ENCODE data around the gene PGS1. TPM values are rescaled to one million over a fixed set of nuclear protein-coding genes. Genes with fewer than 3 reads are reported as not detected.

The PGS1 gene
- total and polyA plus RNA-seq, 10 of the 15 experiments (the other 5 are each of a cell fraction or from before 2014, with no cell fraction given), result 1.3 to 37.6 (median 27.4) TPM

DNA sequence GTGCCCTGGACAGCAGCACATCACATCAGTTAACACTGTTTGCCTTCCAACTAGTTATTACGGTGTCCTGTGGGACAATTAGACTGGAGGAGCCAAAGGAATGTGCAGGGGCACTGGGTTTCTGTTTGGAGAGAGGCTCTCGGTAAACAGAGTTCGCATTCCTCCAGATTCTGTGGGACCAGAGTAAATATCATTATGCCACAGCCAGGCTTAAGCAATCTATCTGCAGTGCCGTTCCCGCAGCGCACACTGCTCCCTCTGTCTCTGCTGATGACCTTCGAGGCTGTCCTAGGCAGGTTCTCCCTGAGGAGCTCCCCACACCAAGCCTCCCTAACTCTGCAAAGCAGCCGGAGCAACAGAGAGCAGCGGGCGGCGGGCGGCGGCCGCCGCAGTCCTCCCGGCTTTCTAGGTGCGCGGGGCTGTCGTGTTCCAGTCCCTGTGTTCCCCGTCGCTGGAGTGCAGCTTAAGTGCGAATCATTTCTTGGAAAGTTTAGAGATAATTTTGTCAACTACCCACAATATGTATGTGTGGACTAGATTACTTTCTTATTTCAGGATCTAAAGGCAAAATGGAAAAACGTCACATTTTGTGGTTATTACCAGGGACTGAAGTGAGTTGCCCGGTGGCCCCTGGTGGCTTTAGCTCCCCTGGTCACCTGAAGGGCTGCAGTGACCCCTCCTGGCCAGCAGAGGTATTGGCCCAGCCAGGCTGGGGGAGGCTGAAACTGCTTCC lies 43.3 kb downstream of the PGS1 start (continued):
- TF ChIP-seq, protein P1, sequence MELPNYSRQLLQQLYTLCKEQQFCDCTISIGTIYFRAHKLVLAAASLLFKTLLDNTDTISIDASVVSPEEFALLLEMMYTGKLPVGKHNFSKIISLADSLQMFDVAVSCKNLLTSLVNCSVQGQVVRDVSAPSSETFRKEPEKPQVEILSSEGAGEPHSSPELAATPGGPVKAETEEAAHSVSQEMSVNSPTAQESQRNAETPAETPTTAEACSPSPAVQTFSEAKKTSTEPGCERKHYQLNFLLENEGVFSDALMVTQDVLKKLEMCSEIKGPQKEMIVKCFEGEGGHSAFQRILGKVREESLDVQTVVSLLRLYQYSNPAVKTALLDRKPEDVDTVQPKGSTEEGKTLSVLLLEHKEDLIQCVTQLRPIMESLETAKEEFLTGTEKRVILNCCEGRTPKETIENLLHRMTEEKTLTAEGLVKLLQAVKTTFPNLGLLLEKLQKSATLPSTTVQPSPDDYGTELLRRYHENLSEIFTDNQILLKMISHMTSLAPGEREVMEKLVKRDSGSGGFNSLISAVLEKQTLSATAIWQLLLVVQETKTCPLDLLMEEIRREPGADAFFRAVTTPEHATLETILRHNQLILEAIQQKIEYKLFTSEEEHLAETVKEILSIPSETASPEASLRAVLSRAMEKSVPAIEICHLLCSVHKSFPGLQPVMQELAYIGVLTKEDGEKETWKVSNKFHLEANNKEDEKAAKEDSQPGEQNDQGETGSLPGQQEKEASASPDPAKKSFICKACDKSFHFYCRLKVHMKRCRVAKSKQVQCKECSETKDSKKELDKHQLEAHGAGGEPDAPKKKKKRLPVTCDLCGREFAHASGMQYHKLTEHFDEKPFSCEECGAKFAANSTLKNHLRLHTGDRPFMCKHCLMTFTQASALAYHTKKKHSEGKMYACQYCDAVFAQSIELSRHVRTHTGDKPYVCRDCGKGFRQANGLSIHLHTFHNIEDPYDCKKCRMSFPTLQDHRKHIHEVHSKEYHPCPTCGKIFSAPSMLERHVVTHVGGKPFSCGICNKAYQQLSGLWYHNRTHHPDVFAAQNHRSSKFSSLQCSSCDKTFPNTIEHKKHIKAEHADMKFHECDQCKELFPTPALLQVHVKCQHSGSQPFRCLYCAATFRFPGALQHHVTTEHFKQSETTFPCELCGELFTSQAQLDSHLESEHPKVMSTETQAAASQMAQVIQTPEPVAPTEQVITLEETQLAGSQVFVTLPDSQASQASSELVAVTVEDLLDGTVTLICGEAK (IDR thresholded peaks at IDR 0.05; ENCODE audit: borderline replicate concordance), result no peak
- TF ChIP-seq IRF4 (IDR thresholded peaks at IDR 0.05; ENCODE audit: low read depth, low read length) (0 out of 2 replicates have a peak, but pooled peaks have one; percentile 33), CHD2 (IDR thresholded peaks at IDR 0.05; ENCODE audit: borderline replicate concordance, low read depth, low read length) (no peak), PAX5 (IDR thresholded peaks at IDR 0.05; ENCODE audit: borderline replicate concordance, low read depth, low read length) (no peak), SUPT20H (IDR thresholded peaks at IDR 0.05; ENCODE audit: borderline replicate concordance, control insufficient read depth, low read depth, low read length) (no peak), SPI1 (IDR thresholded peaks at IDR 0.05; ENCODE audit: borderline replicate concordance, insufficient read depth, low read depth, low read length) (no peak), TCF3 (IDR thresholded peaks at IDR 0.05; ENCODE audit: borderline replicate concordance, insufficient read depth, low read depth, low read length) (no peak), ZNF207 (IDR thresholded peaks at IDR 0.05; ENCODE audit: borderline replicate concordance) (peak; percentile 71; the same call in 1 of the 2 replicates), MYC (IDR thresholded peaks at IDR 0.05; ENCODE audit: insufficient read depth, insufficient read length, insufficient replicate concordance, low read length, severe bottlenecking) (no peak), POU2F2 (IDR thresholded peaks at IDR 0.05; ENCODE audit: borderline replicate concordance, low read depth, low read length) (0 out of 3 replicates have a peak, but pooled peaks have one; percentile 34), YY1 (IDR thresholded peaks at IDR 0.05; ENCODE audit: low read depth, low read length) (peak; percentile 67), SMC3 (IDR thresholded peaks at IDR 0.05; ENCODE audit: borderline replicate concordance, low read length) (peak; percentile 92), FOS (IDR thresholded peaks at IDR 0.05; ENCODE audit: borderline replicate concordance, extremely low read depth, insufficient read length) (no peak), GATAD2B (conservative IDR thresholded peaks at IDR 0.05; ENCODE audit: low read depth) (no peak), RUNX3 (IDR thresholded peaks at IDR 0.05; ENCODE audit: low read length) (peak; percentile 74), MXI1 (IDR thresholded peaks at IDR 0.05; ENCODE audit: low read depth, low read length) (no peak), ATF7 (IDR thresholded peaks at IDR 0.05; ENCODE audit: low read depth) (no peak), STAT1 (conservative IDR thresholded peaks at IDR 0.05) (no peak), SIX5 (IDR thresholded peaks at IDR 0.05; ENCODE audit: low read depth, low read length, severe bottlenecking) (no peak), TARDBP (IDR thresholded peaks at IDR 0.05; ENCODE audit: borderline replicate concordance) (no peak), NFIC (IDR thresholded peaks at IDR 0.05; ENCODE audit: low read depth, low read length) (no peak), RELA (IDR thresholded peaks at IDR 0.05; ENCODE audit: borderline replicate concordance, partially characterized antibody) (peak; percentile 43), IKZF1 (conservative IDR thresholded peaks at IDR 0.05) (no peak), POLR2AphosphoS5 (IDR thresholded peaks at IDR 0.05; ENCODE audit: low read length) (no peak)
- TF ChIP-seq, protein P2, sequence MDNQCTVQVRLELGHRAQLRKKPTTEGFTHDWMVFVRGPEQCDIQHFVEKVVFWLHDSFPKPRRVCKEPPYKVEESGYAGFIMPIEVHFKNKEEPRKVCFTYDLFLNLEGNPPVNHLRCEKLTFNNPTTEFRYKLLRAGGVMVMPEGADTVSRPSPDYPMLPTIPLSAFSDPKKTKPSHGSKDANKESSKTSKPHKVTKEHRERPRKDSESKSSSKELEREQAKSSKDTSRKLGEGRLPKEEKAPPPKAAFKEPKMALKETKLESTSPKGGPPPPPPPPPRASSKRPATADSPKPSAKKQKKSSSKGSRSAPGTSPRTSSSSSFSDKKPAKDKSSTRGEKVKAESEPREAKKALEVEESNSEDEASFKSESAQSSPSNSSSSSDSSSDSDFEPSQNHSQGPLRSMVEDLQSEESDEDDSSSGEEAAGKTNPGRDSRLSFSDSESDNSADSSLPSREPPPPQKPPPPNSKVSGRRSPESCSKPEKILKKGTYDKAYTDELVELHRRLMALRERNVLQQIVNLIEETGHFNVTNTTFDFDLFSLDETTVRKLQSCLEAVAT (IDR thresholded peaks at IDR 0.05), result peak; percentile 50; the same call in 1 of the 2 replicates
